ENCODE measurements around the gene STK32C. TPM values are rescaled to one million over a fixed set of nuclear protein-coding genes. Genes with fewer than 3 reads are reported as not detected.

Gene STK32C
- total RNA-seq, 1 experiment from 2014 or later = 16.5 TPM

DNA sequence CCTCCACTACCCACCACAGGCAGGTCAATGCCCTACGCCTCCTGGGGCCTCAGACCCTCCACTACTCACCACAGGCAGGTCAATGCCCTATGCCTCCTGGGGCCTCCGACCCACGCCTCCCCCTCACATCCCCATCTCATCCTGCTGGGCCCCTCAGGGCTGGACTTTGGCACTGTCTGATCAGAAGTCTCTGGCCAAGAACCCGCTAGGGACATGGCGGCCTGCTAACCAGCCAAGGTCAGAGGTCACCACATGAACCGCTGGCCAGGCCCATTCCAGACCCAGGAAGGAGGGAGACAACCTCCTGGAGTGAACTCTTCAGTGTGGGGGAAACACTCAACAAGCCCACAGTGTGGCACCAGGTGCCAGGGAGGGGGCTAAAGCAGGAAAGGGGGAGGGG lies 55.8 kb downstream of the STK32C start:
- no peak overlapping the region for H3K4me3 ChIP-seq (ENCODE audit: low read depth, low read length, poor library complexity, severe bottlenecking)
- TF ChIP-seq EZH2 (IDR thresholded peaks at IDR 0.05; ENCODE audit: borderline replicate concordance, low read depth, low read length, poor library complexity, severe bottlenecking) = no peak
- TF ChIP-seq, protein P1, sequence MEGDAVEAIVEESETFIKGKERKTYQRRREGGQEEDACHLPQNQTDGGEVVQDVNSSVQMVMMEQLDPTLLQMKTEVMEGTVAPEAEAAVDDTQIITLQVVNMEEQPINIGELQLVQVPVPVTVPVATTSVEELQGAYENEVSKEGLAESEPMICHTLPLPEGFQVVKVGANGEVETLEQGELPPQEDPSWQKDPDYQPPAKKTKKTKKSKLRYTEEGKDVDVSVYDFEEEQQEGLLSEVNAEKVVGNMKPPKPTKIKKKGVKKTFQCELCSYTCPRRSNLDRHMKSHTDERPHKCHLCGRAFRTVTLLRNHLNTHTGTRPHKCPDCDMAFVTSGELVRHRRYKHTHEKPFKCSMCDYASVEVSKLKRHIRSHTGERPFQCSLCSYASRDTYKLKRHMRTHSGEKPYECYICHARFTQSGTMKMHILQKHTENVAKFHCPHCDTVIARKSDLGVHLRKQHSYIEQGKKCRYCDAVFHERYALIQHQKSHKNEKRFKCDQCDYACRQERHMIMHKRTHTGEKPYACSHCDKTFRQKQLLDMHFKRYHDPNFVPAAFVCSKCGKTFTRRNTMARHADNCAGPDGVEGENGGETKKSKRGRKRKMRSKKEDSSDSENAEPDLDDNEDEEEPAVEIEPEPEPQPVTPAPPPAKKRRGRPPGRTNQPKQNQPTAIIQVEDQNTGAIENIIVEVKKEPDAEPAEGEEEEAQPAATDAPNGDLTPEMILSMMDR (conservative IDR thresholded peaks at IDR 0.05; ENCODE audit: low read depth, low read length) = no peak
- POLR2A ChIA-PET (ENCODE audit: low non-redundant PET) = no interaction called here
- no peaks in the 10 kb centered on the region for H3K9me3 ChIP-seq (ENCODE audit: low read depth, low read length, poor library complexity, severe bottlenecking)
- no peaks in the 10 kb centered on the region for H3K36me3 ChIP-seq (ENCODE audit: insufficient read depth, low read length, poor library complexity, severe bottlenecking)
- CTCF ChIA-PET = no interaction called here
- intact Hi-C loops (cut with micrococcal nuclease; ENCODE audit: unreplicated experiment) = no loop called here
- DNase-seq (ENCODE audit: low spot score) = no peak
- no peaks in the 10 kb centered on the region for H3K27me3 ChIP-seq (replicated peaks; ENCODE audit: insufficient read depth, low read depth, low read length, poor library complexity)
- no peak overlapping the region for H3K27ac ChIP-seq (ENCODE audit: low read depth, low read length, poor library complexity, severe bottlenecking)
- H3K4me1 ChIP-seq (ENCODE audit: insufficient read depth, low read length, poor library complexity, severe bottlenecking) = no peaks in the 10 kb centered on the region
- no TSS peak for BruUV-seq (replicated peaks)

DNA sequence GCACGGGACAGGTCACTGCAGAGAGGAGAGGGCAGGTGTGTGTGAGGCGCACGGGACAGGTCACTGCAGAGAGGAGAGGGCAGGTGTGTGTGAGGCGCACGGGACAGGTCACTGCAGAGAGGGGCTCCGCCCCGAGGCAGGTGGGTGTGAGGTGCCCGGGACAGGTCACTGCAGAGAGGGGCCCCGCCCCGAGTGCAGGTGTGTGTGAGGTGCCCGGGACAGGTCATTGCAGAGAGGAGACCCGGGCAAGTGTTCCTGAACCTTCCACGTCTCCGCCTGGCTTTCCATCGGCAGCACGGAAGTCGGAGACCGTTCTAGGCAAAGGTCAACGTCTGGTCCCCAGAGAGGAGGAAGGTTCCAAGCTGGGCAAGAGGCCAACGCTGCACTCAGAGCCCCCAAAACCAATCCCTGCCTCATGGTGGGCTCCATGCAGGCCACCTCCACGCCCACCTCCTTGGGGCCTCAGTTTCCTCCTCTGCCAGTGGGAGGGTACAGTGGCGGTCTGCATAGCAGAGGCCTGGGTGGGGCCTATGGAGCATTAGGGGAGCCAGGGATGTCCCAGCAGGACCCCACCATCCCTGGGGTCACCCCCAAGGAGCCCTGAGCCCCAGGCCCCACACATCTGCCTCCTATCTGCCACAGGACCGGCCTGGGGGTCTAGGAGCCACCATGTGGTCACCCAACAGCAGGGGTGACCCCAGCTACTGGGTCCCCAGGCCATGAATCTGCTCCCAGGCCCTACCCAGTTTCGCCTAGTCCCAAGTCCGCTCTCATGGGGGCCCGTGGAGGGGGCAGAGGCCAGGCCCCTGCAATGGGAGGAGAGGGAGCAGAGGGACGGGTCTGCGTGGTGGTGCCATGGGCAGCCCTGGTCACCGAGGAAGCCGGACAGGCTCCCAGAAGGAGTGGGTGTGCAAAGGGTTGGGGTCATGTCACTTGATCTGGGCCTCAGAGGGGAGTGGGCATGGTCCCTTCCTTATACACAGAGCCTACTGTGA lies 57.0 kb downstream of the STK32C start:
- intact Hi-C loops (cut with micrococcal nuclease; ENCODE audit: unreplicated experiment) = no loop called here
- no peaks in the 10 kb centered on the region for H3K4me1 ChIP-seq (ENCODE audit: insufficient read depth, low read length, poor library complexity, severe bottlenecking)
- no peaks in the 10 kb centered on the region for H3K27me3 ChIP-seq (replicated peaks; ENCODE audit: insufficient read depth, low read depth, low read length, poor library complexity)
- DNase-seq (ENCODE audit: low spot score) = no peak
- POLR2A ChIA-PET (ENCODE audit: low non-redundant PET) = no interaction called here
- H3K36me3 ChIP-seq (ENCODE audit: insufficient read depth, low read length, poor library complexity, severe bottlenecking) = no peaks in the 10 kb centered on the region
- BruUV-seq (replicated peaks) = no TSS peak
- no peaks in the 10 kb centered on the region for H3K9me3 ChIP-seq (ENCODE audit: low read depth, low read length, poor library complexity, severe bottlenecking)
- H3K4me3 ChIP-seq (ENCODE audit: low read depth, low read length, poor library complexity, severe bottlenecking) = no peak overlapping the region
- no peak overlapping the region for H3K27ac ChIP-seq (ENCODE audit: low read depth, low read length, poor library complexity, severe bottlenecking)
- no peak for TF ChIP-seq EZH2 (IDR thresholded peaks at IDR 0.05; ENCODE audit: borderline replicate concordance, low read depth, low read length, poor library complexity, severe bottlenecking)
- TF ChIP-seq, protein P1 (conservative IDR thresholded peaks at IDR 0.05; ENCODE audit: low read depth, low read length) = no peak
- CTCF ChIA-PET = no interaction called here

DNA sequence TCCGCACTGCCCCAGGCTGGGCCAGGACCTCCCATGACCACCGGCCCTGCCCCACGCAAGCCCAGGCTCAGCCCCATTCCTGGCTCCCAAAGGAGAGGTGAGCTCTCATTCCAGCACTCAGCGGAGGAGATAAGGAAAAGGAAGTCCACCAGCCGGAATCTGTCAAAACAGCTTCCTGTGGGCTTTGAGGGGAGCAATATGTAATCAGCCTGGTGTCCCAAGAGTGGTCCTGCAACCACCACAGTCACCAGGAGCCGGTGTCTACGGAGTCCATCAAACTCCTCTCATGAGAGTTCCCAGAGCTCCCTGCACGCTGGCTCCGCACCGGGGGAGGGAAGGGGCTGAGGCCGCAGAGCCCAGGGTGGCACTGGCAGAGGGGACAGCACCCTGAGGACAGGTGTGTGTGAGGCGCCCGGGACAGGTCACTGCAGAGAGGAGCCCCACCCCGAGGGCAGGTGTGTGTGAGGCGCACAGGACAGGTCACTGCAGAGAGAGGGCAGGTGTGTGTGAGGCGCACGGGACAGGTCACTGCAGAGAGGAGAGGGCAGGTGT lies 57.9 kb downstream of the STK32C start:
- H3K36me3 ChIP-seq (ENCODE audit: insufficient read depth, low read length, poor library complexity, severe bottlenecking) = no peaks in the 10 kb centered on the region
- H3K9me3 ChIP-seq (ENCODE audit: low read depth, low read length, poor library complexity, severe bottlenecking) = no peaks in the 10 kb centered on the region
- H3K4me1 ChIP-seq (ENCODE audit: insufficient read depth, low read length, poor library complexity, severe bottlenecking) = no peaks in the 10 kb centered on the region
- no peak for TF ChIP-seq EZH2 (IDR thresholded peaks at IDR 0.05; ENCODE audit: borderline replicate concordance, low read depth, low read length, poor library complexity, severe bottlenecking)
- TF ChIP-seq, protein P1 (conservative IDR thresholded peaks at IDR 0.05; ENCODE audit: low read depth, low read length) = no peak
- no peak overlapping the region for H3K4me3 ChIP-seq (ENCODE audit: low read depth, low read length, poor library complexity, severe bottlenecking)
- no TSS peak for BruUV-seq (replicated peaks)
- H3K27me3 ChIP-seq (replicated peaks; ENCODE audit: insufficient read depth, low read depth, low read length, poor library complexity) = no peaks in the 10 kb centered on the region
- H3K27ac ChIP-seq (ENCODE audit: low read depth, low read length, poor library complexity, severe bottlenecking) = no peak overlapping the region
- CTCF ChIA-PET = interaction anchor here (0.6 kb wide), 1 partner anchor 166 kb away, joined by 3 read pairs; no protein-coding TSS in a partner anchor
- POLR2A ChIA-PET (ENCODE audit: low non-redundant PET) = no interaction called here
- no peak for DNase-seq (ENCODE audit: low spot score)
- intact Hi-C loops (cut with micrococcal nuclease; ENCODE audit: unreplicated experiment) = no loop called here

Measured in A673 (cell line).